HG02973 (cell line): ENCODE measurements around the gene TMEM181.
"Not testable (repeated sequence)": the region's sequence is repeated elsewhere in the genome, so short reads cannot be mapped to it uniquely, and the experiment has no call there.

Experiments
- ATAC-seq: cut with Tn5 transposase; IDR thresholded peaks from one replicate; pipeline ENCODE4 v1.9.1; 2021; ENCODE audit warnings: moderate library complexity; ENCODE audit not compliant: unreplicated experiment

TMEM181 gene

DNA sequence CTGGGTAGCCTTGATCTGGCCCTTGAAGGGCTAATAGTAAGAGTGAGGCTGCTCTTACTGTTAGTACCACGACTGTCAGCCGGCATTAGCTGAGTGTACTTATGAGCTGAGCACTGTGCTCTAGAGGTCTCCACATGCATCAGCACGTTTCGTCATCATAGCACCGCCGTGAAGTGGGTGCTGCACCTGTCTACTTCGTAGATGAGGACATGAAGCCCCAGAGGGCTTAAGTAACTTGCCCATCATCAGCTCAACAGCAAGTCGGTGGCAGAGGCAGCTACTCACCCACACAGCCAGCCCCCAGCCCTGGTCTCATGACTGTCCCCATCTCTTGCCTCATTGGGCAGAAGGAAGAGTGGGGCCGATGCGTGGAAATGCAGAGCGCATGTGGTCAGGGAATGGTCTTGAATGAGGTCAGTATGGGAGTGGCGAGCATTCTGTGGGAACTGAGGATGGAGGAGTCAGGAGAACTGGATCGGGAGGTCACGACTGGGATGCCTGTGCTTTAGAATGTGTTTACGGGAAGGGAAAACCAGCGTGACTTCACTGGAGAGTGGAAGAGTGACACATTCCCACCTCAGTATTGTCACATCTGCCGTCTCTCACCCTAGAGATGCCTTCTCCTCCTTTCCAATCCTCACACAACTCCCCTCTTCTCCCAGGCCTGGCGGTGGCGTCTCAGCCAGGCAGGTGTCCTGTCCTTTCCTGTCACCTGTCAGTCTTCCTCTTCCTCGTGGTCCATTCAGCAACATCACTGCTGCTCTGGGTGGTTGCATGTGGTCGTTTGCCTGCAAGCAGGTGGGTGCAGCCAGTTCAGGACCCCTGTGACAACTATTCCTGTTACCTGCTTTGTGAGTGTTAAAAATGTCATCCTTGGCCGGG lies 95.9 kb downstream of the TMEM181 start:
- ATAC-seq: no peak

DNA sequence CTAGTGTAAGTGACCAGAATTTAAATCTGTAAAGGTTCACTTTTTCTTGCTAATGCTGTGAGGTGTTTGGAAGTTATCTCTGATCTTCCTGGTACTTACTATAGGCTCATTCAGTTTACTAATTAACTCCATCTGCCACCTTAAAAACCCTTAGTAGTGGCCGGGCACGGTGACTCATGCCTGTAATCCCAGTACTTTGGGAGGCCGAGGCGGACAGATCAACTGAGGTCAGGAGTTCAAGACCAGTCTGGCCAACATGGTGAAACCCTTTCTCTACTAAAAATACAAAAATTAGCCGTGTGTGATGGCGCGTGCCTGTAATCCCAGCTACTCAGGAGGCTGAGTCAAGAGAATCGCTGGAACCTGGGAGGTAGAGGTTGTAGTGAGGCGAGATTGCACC lies 97.1 kb downstream of the TMEM181 start:
- ATAC-seq: not testable (repeated sequence)

DNA sequence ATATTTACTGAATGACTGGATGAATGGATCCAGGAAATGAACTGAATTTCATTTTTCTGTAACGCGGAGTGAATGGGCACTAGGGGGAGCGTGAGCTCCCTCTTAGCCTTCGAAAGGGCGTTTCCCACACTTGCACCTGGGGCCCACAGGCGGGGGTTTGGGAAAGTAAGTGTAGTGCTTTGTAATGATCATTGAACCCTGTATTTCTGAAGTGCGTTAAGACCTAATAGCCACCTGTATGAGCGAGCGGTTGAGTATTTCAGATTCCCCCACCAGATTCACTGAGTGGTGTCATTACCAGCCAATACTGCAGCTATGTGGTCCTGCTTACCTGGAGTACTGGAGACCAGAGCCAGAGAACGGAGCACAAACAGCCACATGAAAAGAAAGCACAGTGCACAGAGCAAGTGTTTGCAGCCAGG lies 100.5 kb downstream of the TMEM181 start:
- ATAC-seq: no peak

DNA sequence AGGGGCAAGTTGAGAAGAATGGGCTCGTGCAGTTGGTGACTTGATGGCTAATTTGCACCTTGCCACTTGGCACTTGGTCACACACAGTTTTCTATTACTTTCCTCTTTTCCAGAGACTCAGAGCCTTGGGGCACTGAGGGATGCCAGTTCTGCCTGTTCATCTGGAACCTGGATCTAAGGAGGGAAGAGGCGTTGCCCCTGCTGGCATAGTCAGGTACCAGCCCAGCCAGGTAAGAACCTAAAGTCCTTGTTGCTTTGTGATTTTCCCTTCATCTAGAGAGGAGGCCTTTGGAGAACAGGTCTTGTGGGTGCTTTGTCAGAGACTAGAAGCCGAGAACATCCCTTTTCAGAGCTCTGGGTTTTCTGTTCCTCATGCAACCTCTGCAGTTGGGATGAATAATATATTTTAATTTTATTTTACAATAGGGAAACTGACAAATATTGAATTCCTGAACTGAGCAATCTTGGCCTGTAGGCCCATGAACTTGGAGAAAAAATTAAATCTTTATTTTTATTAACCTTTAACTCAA lies 101.3 kb downstream of the TMEM181 start:
- no peak for ATAC-seq

- ATAC-seq: no peak
Measured at GRCh38 chr6:158662607-158662953, 102.7 kb downstream of the TMEM181 start.

DNA sequence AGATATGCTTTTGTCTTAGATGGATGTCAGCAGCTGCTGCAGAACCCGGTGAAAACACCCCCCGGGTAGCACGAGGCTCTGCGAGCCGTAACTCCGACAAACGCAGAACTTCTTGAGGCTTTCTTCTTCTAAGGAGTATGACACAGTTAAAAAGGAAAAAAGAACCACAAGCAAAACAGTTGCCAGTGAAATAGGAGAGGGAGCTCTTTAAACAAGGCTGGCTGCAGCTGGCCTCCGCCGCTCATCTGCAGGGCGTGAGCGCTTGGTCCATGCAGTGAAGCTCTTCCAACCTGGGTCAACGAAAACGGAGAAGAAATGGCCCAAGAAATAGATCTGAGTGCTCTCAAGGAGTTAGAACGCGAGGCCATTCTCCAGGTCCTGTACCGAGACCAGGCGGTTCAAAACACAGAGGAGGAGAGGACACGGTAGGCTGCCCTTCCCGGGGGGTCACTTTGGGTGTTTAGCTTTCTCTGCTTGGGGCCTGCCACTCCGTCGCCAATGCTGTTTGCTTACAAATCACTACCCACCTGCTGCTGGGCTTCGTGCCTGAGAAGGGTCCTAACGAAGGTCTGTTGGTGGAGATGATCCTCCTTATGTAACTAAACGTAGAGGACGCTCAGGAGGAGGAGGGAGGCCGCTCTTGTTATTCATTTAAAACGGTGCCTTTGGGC lies 103.2 kb downstream of the TMEM181 start:
- ATAC-seq: no peak

DNA sequence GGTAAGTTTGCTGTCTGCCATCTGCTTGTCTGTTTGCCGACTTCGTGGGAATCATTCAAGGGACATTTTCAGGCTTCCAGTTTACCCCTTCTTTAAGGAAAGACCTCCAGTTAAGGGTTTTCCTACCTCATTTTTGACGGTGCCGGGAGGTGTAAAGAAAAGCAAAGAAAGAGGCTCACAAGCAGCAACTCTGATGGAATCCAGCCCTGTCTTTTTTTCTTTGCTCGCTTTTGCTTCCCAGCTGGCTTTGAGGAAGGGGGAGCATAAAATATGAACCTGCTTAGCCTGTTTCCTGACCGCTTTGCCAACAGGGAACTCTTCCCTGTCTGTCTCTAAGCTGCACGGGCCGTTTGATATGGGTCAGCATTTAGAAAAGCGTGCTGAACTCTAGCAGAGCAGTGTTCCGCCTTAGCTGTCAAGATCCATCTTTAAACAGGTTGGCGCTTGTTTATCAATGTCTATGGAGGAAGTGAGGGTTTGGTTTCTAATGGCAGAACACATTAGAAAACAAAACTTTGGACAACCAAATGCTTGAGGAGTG lies 103.8 kb downstream of the TMEM181 start:
- no peak for ATAC-seq

DNA sequence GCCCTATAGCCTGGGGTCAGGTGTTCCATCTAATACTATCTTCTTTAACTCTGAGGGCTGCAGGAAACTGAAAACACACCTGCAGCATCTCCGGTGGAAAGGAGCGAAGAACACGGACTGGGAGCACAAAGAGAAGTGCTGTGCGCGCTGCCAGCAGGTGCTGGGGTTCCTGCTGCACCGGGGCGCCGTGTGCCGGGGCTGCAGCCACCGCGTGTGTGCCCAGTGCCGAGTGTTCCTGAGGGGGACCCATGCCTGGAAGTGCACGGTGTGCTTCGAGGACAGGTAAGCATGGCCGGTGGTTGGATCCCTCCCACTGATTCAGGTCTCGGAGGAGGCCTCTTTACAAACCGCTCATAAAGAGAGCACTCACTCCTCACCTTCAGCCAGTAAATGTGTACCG lies 105.4 kb downstream of the TMEM181 start:
- no peak for ATAC-seq

DNA sequence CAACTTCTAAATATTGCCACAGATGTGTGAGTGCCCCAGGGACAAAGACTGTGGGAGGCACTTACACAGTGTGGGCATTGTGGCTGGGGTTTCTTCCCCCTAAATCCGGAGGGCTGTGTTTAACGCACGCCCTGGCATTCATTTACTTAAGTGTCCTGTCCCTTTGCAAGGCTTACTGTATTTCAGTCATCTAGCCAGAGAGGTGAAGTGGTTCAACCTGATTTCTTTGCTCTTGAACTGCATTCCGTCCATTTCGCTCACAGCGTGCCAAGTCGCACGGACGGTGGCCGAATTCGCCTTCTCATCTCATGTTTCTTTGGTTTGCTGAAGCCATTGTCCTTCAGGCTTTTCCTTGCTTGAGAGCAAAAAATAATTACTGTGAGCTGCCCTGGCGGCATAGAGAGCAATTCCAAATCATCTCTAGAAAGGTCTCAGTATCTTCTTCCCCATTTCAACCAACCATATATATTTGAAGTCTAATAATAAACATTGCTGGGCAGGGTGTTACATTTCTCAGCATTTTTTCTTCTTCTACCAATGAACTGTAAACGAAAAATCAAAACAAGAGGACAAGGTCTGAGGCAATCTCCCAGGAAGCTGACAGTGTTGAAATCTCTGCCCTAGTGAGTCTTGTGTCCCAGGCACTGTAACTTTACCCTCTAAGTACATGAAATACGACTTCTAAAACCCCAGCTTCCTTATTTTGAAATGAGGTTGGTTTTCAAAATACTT lies 106.9 kb downstream of the TMEM181 start:
- no peak for ATAC-seq

DNA sequence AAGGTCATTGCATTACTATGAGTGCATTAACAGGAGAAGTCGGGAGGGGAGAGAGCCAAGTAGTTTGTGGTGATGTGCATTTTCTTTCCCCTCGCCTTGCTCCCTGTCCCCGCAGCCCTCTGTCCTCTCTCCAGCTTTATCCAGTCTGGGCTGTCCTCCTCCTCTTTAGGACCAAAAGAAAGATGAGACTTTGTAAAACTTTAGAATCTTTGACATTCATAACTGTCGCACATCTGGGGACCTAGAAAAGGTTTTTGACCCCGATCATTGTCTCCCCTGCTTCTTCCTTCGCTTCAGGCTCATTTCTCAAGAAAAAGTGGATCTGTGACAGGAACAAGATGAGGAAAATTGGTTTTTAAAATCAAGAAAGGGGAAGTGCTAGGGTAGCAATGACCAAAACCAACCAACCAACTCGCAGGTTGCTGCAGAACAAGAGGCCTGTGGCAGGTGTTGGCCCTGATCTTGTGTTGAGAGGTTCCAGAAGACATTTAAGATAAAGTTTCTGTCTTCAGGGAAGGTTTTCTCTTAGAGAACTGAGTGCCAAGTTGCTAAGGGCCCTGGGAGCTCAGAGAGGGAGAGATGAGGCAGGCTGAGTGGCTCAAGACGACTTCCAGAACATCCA lies 107.6 kb downstream of the TMEM181 start:
- ATAC-seq: no peak

- no peak for ATAC-seq
Measured at GRCh38 chr6:158668707-158669103, 108.8 kb downstream of the TMEM181 start.

DNA sequence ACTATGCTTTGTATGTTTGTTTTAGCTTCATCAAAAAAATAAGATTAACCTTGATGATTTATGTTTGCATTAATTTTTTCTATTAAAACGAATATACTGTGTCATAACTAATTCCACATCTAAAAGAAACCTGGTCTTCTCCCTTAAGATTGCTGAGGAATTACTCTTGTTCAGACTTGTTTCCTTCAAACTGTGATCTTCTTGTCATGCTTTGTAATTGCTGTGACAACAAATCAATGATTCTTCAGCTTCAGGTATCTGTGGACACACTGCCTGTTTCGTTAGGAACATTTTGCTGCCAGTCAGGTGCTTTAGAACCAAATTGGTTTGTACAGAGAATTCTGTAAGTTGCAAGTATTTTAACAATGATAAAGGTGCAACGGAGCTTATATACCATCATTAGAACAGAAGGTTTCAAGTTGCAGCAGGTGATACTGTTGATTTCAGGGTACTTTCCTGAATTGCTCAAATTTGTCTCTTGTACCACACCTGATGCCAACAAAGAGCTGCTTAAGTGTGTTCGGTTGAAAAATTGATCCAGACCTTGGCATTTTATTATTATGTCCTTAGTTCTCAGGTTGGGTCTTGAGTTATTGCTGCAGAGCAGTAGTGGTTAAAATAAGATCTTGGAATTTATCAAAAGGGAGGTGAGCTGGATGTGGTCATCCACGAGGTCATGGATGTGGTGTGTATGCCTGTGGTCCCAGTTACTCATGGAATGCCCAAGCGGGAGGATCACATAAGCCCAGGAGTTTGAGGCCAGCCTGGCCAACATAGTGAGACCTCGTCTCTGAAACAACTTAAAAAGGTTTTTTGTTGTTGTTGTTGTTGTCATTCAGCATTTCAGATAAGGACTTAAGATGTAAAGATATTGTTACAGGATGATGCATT lies 109.5 kb downstream of the TMEM181 start:
- ATAC-seq: no peak

GRCh38 chr6:158672119-158672518 lies 112.2 kb downstream of the TMEM181 start:
- not testable (repeated sequence) for ATAC-seq

DNA sequence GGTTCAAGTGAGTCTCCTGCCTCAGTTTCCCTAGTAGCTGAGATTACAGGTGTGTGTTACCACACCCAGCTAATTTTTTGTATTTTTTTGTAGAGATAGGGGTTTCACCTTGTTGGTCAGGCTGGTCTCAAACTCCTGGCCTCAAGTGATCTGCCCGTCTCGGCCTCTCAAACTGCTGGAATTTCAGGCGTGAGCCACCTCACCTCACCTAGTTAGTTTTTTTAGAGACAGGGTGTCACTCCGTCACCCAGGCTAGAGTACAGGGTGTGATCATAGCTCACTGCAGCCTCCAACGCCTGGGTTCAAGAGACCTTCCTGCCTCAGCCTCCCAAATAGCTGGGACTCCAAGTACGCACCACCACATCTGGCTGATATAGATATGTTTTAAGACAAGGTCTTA lies 112.8 kb downstream of the TMEM181 start:
- no peak for ATAC-seq

DNA sequence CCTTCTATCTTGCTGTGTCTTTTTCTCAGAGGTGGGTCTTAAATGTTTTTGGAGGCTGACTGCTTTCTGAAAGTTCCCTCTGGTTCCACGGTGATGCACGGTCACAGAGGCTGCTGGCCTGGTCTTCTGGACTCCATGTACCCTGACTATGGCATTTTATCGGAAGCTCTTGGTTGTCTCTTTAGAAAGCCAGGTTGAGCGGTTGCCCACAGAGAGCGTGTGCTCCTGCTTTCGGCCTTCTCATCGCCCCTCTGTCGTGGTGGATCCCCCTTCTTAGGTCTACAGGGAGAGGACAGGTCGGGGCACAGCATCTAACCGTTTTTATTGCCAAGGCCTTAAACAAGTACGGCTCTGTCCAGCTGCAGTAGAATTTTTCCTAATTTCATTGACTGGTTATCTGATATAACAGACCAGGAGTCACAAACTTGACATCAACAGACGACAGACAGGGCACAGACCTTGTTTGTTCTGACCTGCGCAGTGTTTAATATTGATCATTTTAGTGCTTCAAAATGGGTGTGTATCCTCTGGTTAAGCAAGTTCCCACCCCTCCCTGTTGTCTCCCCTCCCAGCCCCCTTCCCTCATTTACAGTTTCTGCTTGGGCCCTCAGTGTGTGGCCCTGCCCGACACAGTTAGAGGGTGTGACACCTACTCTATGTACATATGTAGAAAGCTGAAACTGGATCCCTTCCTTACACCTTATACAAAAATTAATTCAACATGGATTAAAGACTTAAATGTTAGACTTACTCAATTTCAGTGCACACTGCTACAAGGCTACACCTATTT lies 114.6 kb downstream of the TMEM181 start:
- no peak for ATAC-seq

DNA sequence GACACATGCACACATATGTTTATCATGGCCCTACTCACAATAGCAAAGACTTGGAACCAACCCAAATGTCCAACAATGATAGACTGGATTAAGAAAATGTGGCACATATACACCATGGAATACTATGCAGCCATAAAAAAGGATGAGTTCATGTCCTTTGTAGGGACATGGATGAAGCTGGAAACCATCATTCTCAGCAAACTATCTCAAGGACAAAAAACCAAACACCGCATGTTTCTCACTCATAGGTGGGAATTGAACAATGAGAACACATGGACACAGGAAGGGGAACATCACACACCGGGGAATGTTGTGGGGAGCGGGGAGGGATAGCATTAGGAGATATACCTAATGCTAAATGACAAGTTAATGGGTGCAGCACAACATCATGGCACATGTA lies 117.2 kb downstream of the TMEM181 start:
- not testable (repeated sequence) for ATAC-seq

DNA sequence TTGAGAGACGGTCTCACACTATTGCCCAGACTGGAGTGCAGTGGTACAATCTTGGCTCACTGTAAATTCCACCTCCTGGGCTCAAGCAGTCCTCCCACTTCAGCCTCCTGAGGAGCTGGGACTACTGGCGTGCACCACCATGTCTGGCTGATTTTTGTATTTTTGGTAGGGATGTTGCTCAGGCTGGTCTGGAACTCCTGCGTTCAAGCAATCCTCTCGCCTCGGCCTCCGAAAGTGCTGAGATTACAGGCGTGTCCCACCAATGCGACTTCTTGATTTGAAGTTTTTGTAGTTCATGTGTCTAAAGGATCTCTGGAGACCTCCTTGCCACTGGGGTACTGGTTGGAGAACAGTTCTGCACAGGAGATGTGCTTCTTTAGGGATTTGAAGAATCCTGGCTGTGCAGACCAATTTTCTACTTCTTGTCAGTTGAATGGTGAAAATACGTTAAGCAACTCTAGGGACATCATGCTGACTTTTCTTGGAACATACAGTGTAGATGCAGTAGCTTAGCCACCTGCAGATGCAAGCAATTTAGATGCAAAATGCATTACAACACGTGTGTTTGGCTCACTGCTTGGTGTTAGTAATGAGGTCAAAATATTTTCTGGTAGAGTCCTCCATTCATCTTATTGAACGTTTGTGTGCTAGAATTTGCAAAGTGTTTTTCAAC lies 118.2 kb downstream of the TMEM181 start:
- ATAC-seq: no peak

- no peak for ATAC-seq
Measured at GRCh38 chr6:158680015-158680414, 120.1 kb downstream of the TMEM181 start.
